Measurements from ENCODE around the gene VAV2.
A peak's percentile ranks its signal among the peaks of the same experiment; 100 is the strongest.

- TF ChIP-seq CTCF (IDR thresholded peaks at IDR 0.05 in 2 of 3, conservative IDR thresholded peaks at IDR 0.05 in 1 of 3; ENCODE audit: insufficient read depth in 2 of 3, low read depth in 1 of 3, low read length in 3 of 3) (no peak), AFF4 (CRISPR knock-in tag; IDR thresholded peaks at IDR 0.05) (no peak), EP300 (IDR thresholded peaks at IDR 0.05; ENCODE audit: low read length) (no peak), DPF2 (IDR thresholded peaks at IDR 0.05) (no peak), SMC3 (conservative IDR thresholded peaks at IDR 0.05; ENCODE audit: insufficient read depth, low read depth, low read length) (no peak), HNRNPH1 (optimal IDR thresholded peaks at IDR 0.05; ENCODE audit: low read depth, low read length) (no peak), NR2C2 (CRISPR knock-in tag; IDR thresholded peaks at IDR 0.05) (no peak), NR2C2 (tag; IDR thresholded peaks at IDR 0.05) (no peak), EZH2 (IDR thresholded peaks at IDR 0.05; ENCODE audit: borderline replicate concordance, low read depth, low read length) (no peak), ZBTB43 (CRISPR knock-in tag; IDR thresholded peaks at IDR 0.05) (no peak), USF2 (CRISPR knock-in tag; IDR thresholded peaks at IDR 0.05) (peak; percentile 67), LCOR (CRISPR knock-in tag; IDR thresholded peaks at IDR 0.05) (no peak), RNF2 (IDR thresholded peaks at IDR 0.05) (no peak)
These were observed 149.9 kb downstream of the VAV2 start for GRCh38 chr9:133842174-133842573.

Measured in K562 (cell line).